ENCODE data around the gene BABAM2.

GRCh38 chr2:28273751-28274150 lies 383.2 kb downstream of the BABAM2 start:
- TF ChIP-seq CTCF (IDR thresholded peaks at IDR 0.05 in 4 of 5, conservative IDR thresholded peaks at IDR 0.05 in 1 of 5) (no peak), POLR2A (IDR thresholded peaks at IDR 0.05) (no peak)

Data from gastrocnemius medialis (tissue), 4 donors.